RWPE2 (cell line): ENCODE data around the gene DRD2.

Experiments
- ATAC-seq: fragments of 200-7000 bp; cut with Tn5 transposase; 3 replicates; pipeline ENCODE4 v1.9.1; 2021; ENCODE audit warnings: low read depth
- DNase-seq: peaks from one replicate; pipeline ENCODE4 v3.0.0-alpha.2; 2020; ENCODE audit warnings: low spot score
- H3K27ac ChIP-seq: fragments of 450-650 bp; 2 replicates; pipeline ENCODE4 v1.5.1; 2017; ENCODE audit warnings: mild to moderate bottlenecking; ENCODE audit not compliant: poor library complexity, severe bottlenecking
- H3K27me3 ChIP-seq: fragments of 250-450 bp; sonication (Bioruptor Pico); 2 replicates; pipeline ENCODE4 v1.5.1; 2021; ENCODE audit warnings: mild to moderate bottlenecking, moderate library complexity; ENCODE audit not compliant: insufficient read depth, poor library complexity, severe bottlenecking
- H3K36me3 ChIP-seq: fragments of 250-450 bp; sonication (Bioruptor Pico); 2 replicates; pipeline ENCODE4 v1.5.1; 2020; ENCODE audit warnings: low read depth, mild to moderate bottlenecking, moderate library complexity
- H3K4me1 ChIP-seq: fragments of 250-450 bp; sonication (Bioruptor Pico); 2 replicates; pipeline ENCODE4 v1.5.1; 2021; ENCODE audit warnings: mild to moderate bottlenecking, moderate library complexity; ENCODE audit not compliant: insufficient read depth, poor library complexity, severe bottlenecking
- H3K4me3 ChIP-seq: fragments of 250-450 bp; sonication (Bioruptor Pico); 2 replicates; pipeline ENCODE4 v1.5.1; 2021; ENCODE audit warnings: mild to moderate bottlenecking, moderate library complexity; ENCODE audit not compliant: severe bottlenecking
- H3K9me3 ChIP-seq: fragments of 250-450 bp; sonication (Bioruptor Pico); 2 replicates; pipeline ENCODE4 v1.5.1; 2021; ENCODE audit warnings: mild to moderate bottlenecking, moderate library complexity; ENCODE audit not compliant: severe bottlenecking
- CTCF ChIP-seq: fragments of 450-650 bp; IDR thresholded peaks from one replicate; pipeline ENCODE4 v1.5.1; 2017; ENCODE audit warnings: mild to moderate bottlenecking, moderate library complexity; ENCODE audit not compliant: poor library complexity, severe bottlenecking

The DRD2 gene

GRCh38 chr11:113505541-113506375, 30.6 kb upstream of the DRD2 start:
- no peak for DNase-seq
- TF ChIP-seq CTCF, result no peak
- Histone ChIP-seq H3K27me3 (no peaks in the 10 kb centered on the region), H3K9me3 (no peaks in the 10 kb centered on the region), H3K36me3 (no peaks in the 10 kb centered on the region), H3K4me1 (peaks cover 5% of the 10 kb centered on the region), H3K4me3 (no peak overlapping the region), H3K27ac (no peak overlapping the region)
- ATAC-seq, result peak; percentile 54

- ATAC-seq (no peak), DNase-seq (no peak)
- H3K4me1 ChIP-seq, result peaks cover 5% of the 10 kb centered on the region
- H3K27me3 ChIP-seq, result no peaks in the 10 kb centered on the region
- no peaks in the 10 kb centered on the region for H3K36me3 ChIP-seq
- no peak overlapping the region for H3K4me3 ChIP-seq
- no peak for TF ChIP-seq CTCF
- no peaks in the 10 kb centered on the region for H3K9me3 ChIP-seq
- no peak overlapping the region for H3K27ac ChIP-seq
Measured at GRCh38 chr11:113505046-113505445, 29.8 kb upstream of the DRD2 start.

GRCh38 chr11:113504586-113504985, 29.4 kb upstream of the DRD2 start:
- peaks cover 5% of the 10 kb centered on the region for H3K4me1 ChIP-seq
- TF ChIP-seq CTCF, result no peak
- H3K4me3 ChIP-seq, result no peak overlapping the region
- no peaks in the 10 kb centered on the region for H3K27me3 ChIP-seq
- H3K9me3 ChIP-seq, result no peaks in the 10 kb centered on the region
- ATAC-seq (no peak), DNase-seq (no peak)
- H3K27ac ChIP-seq, result no peak overlapping the region
- no peaks in the 10 kb centered on the region for H3K36me3 ChIP-seq

- Histone ChIP-seq H3K36me3 (no peaks in the 10 kb centered on the region), H3K27ac (no peak overlapping the region), H3K4me3 (no peak overlapping the region), H3K9me3 (no peaks in the 10 kb centered on the region), H3K27me3 (no peaks in the 10 kb centered on the region), H3K4me1 (peaks cover 5% of the 10 kb centered on the region)
- ATAC-seq (no peak), DNase-seq (no peak)
- TF ChIP-seq CTCF, result no peak
Measured at GRCh38 chr11:113504071-113504470, 28.9 kb upstream of the DRD2 start.
